Muscle of back (tissue), 11 donors: ENCODE results near the gene MINDY4. TPM values are rescaled to one million over a fixed set of nuclear protein-coding genes. Genes with fewer than 3 reads are reported as not detected.
"Not testable (repeated sequence)": the region's sequence is repeated elsewhere in the genome, so short reads cannot be mapped to it uniquely, and the experiment has no call there.

ENCODE experiments used
- DNase-seq, 3 donors: peaks; one replicate each; pipeline versions ENCODE4 v3.0.0 to v3.0.0-alpha.2; 2013
- polyA plus RNA-seq, 10 donors: library from polyadenylated mRNA; unstranded; fragments of 120-200 nt; gene quantifications; one replicate each; pipeline ENCODE4 v1.2.1, GENCODE V29; 2013; ENCODE audit not compliant: insufficient read length in 10 of 10

Gene MINDY4
- polyA plus RNA-seq, 10 donors, result 3.9 to 18.6 (median 5.2) TPM

DNA sequence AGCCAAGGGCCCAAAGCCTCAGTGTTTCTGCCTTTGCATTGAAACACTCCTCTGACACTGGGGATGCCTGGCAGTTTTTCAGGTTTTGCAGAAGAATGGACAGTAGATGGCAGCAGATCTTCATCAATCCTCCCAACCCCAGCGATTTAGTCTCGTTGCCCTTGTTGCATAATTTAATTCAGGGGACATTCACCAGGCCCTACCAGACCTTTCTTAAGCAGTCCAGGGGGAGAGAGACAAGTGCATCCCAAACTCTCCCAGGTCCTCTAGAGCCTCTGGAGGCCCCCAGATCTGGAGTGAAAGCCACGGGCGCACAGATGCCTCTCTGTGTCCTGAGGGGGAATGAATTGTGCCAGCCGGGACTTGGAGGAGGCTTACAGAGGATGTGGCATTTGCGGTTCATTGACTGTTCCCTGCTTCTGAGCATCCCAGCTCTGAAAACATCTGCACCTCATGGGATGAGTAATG lies 29.6 kb downstream of the MINDY4 start:
- DNase-seq, result peak; percentile 79 to 91 (median 88)

DNA sequence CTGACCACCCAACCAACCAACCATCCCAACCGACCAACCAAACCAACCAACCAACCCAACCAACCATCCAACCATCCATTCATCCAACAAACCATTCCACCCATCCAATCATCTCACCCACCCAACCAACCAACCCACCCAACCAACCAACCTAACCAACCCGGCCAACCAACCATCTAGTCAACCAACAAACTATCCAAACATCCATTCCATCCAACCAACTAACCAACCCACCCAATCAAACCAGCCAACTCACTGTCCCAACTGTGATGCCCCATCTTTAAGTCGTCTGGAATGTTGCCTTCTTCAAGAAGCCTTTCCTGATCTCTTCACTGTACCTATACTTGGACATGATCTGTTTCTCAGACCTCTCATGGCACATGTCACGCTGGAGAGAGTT lies 31.6 kb downstream of the MINDY4 start:
- DNase-seq, result no peak

DNA sequence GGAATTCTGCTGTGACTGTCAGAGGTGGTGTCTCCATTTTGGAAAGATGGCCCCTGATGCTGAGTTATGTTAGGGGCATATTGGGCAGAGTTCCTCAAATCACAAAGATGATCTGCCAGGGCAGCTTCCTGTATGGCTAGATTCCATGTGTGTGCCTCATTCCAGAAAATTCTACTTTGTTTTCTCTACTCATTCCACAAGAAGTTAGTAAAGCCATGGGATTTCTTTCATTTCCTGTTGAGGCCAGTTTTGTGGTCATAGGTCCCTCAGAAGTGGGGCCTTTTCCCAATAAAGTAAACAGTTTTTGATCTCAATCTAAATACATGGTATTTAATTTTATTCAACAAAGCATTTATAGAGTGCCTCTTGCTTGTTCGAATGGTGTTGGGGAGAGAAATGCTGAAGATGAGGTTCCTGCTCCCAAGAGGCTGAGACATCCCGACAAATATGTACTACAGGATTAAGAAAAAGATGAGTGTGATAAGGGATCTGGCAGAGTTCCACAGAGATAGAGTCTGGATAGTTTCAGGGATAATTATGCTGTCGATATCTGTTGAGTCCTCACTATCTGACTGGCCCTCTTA lies 33.0 kb downstream of the MINDY4 start:
- peak in 1 of 3 donors; percentile 81 for DNase-seq

GRCh38 chr7:30805081-30805691 lies 34.0 kb downstream of the MINDY4 start:
- no peak for DNase-seq

GRCh38 chr7:30805931-30806330 lies 34.7 kb downstream of the MINDY4 start:
- DNase-seq, result no peak

DNA sequence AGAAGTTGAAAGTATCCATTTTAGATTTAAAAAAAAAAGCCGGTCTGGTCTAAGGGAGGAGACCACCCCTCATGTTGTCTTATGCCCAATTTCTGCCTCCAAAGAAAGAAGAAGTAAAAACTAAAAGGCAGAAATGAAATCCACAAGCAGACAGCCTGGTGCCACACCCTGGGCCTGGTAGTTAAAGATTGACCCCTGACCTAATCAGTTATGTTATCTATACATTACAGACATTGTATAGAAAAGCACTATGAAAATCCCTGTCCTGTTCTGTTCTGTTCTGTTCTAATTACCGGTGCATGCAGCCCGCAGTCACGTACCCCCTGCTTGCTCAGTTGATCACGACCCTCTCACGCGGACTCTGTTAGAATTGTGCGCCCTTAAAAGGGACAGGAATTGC lies 36.3 kb downstream of the MINDY4 start:
- not testable (repeated sequence) for DNase-seq

- DNase-seq, result not testable (repeated sequence)
Observed at GRCh38 chr7:30807941-30808340, 36.7 kb downstream of the MINDY4 start.

GRCh38 chr7:30810986-30811385 lies 39.8 kb downstream of the MINDY4 start:
- DNase-seq, result no peak

DNA sequence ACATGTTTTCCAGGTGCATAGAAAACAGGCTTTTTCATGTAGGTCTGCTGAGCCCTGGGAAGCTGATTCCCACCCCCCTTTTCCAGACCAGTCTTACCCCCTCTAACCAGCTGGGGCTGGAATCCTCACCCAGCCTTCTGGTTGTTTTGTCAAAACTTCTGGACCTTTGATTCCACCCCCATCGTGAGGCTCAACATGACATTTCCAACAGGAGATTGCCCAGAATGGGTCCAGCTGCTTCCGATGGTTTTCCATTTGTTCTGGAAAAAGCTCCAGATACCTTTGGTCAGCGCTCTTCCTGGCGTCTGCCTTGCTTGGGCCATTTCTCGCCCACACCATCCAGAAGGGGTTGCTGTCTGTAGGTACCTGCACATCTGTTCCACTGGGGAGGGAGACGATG lies 41.5 kb downstream of the MINDY4 start:
- no peak for DNase-seq

- DNase-seq, result peak in 1 of 3 donors; percentile 50
Observed at GRCh38 chr7:30813466-30813865, 42.2 kb downstream of the MINDY4 start.

DNA sequence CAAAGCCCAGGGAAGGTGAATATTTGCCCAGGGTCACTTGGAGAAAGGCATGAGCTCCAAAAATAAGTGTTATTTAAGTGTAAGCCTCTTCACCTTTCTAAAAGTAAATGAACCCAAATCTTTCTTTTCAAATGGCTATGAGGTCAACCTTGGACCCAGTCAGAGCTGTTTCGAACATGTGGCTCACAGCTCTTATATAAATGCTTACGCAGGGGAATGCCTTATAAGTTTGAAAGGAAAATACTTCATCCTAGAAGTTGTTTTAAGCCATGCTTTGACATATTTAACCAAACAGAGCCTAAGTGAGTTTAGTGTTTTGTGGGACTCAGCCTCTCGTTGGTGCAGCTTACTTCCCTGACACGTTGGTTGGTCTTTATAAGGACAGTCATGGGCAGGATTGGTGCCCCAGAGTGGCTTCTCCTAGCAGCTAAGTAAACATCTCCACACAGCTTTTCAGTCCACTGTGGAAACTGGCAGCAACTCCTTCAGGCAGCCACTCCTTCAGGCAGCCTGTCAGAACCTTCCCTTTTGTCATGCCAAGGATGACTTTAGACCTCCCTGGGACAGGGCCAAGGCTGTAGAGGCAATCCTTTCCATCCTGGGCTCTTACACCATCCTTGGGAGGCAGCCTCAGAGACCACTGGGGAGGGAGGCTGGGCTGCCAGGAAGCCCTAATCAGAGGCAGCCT lies 43.6 kb downstream of the MINDY4 start:
- DNase-seq, result peak in 2 of 3 donors; percentile 58 to 66

- DNase-seq, result no peak
Observed at GRCh38 chr7:30815388-30815854, 44.2 kb downstream of the MINDY4 start.

DNA sequence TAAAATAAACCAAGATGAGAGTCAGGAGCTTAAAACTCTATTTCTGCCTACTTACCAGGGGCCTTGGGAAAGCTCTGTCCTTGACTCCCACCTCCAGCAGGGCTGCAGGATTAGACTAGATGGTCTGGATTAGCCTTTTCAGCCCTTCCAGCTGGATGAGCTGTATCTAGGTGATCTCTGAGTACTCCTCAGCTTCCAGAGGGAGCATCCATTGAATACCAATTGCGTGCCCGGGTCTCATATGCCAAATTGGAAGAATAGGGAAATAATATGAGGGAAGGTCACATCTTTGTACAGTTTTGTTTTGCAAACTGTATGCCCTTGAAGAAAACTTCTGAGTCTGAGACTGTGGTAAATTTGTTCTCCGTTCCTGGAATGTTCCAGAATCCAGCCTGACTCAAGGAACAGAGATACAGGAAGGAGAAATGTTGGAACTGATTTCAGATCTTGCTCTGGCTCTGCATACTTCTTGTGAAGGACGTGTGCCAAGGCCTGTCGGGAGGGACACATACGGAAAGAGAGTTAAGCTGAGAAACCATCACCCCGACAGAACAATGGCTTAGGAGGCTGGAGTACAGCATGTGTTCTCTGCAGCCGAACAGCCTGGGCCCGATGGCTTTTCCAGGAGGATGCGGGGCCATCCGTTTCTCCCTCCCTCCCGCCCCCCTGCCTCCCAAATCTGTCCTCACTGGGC lies 44.9 kb downstream of the MINDY4 start:
- DNase-seq, result peak; percentile 22 to 83 (median 66)

DNA sequence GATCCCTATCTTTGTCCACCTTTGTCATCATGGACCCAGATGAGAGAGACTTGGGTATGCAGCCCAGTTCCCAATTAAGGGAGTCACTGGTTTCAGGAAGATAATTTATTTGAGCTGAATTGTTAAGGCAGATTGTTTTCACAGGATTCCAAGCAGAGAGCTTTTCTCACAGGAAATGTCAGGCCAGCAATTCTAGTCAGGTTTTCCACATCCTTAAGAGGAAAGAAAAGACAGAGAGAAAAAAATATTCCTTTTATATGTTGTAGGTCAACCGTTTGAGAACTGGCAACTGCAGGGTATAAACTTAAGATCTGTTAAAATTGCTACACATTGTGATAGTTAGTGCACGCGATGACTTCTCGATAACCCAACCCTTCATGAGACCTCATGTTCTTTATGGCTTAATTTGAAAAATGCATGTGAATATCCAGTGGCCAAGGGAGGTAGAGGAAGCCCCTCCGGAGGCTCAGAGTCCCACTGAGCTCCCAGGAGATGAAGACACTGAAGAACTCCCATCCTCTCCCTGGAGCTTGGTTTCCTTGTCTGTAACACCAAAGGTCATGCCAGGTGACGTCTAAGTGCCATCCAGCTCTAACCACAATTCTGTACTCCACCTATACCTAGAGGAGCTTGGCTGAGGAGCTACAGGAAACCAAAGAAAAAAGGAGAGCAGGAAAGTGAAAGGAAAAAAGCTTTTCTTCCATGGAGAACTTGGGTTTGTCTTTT lies 45.6 kb downstream of the MINDY4 start:
- peak; percentile 40 to 85 (median 71) for DNase-seq

DNA sequence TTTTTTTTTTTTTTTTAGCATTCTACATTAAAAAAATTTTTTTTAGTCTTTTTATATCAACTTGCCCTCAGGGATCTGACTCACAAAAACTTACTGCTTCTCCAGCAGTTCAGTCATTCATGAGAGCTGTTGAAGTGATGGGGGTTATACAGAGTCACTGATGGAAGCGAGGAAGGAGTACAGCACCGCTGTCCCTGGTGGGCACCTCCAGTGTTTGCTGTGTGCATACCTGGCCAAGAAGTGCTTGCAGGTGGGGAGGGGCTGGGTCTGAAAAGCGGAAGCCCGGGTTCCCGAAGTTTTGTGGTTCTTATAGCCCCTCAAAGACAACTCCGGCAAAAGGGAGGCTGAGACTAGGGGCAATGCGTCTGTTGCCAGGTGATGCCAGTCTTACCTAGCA lies 46.2 kb downstream of the MINDY4 start:
- peak in 1 of 3 donors; percentile 50 for DNase-seq

GRCh38 chr7:30824821-30825720 lies 53.9 kb downstream of the MINDY4 start:
- DNase-seq, result no peak

GRCh38 chr7:30826181-30826580 lies 55.0 kb downstream of the MINDY4 start:
- DNase-seq, result no peak

DNA sequence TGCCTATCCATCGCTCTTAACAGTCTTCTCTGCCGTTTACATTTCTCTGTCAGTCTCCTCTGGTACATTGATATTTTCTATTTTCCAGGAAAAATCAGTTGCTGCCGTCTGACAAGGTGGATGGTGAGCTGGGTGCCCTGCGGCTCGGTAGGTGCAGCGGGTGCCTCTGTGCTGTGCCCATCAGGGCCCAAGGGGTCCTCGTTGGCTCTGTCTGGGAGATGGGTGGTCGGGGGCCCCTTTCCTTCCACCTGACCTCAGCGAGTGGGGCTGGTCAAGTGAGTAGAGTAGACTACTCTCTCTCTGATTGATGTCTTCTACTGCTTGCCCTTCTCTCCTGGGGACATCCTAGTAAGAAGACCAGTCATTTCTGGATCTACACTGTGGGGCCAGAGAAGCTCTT lies 57.4 kb downstream of the MINDY4 start:
- DNase-seq, result no peak

DNA sequence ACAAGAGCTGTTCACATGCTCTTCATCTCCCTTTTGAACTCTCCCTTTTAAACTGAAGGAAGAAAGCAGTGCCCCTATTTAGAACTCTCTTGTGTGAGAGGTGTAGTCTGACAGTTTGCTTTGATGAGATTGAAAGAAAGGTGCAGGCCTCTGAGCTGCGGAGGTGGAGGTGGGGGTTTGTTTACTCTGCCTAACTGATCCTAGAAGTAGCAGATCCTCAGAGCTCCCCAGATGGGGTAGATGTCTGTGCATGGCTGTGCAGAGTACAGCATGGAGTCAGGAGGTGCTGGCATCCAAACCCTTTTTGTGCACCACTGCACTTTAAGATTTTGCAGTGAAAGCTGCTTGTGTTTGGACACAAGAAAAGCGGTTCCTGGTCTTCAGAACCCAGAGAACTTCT lies 58.3 kb downstream of the MINDY4 start:
- no peak for DNase-seq

- no peak for DNase-seq
Observed at GRCh38 chr7:30831227-30831626, 60.0 kb downstream of the MINDY4 start.

DNA sequence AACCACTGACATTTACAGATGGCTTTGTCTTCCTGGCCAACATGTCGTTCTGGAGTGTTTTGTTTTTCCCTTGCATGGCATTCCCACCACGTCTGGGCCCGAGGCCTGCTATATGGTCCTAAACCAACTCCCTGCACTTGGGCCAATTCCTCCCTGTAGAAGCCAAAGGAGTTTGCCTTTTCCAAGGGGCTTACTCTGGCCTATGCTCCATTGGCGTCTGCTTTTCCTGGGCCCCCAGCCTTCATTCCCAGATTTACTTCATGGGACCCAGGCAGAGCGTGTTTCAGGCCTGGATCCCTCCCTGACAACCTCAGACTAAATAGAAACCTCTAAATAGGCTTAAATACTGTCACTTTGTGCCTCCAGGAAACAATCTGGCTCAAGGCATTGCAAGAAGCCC lies 60.7 kb downstream of the MINDY4 start:
- DNase-seq, result no peak
